Caco-2 (cell line): ENCODE results near the gene TOMM40. TPM values are rescaled to one million over a fixed set of nuclear protein-coding genes. Genes with fewer than 3 reads are reported as not detected.
A peak's percentile ranks its signal among the peaks of the same experiment; 100 is the strongest.

ENCODE experiments used
- BruUV-seq: library from RNA; stranded (reverse); fragments of 400-500 nt; replicated peaks from 2 replicates; lab custom pipeline; 2021; lab: Mats Ljungman, UMichigan
- CTCF ChIA-PET: fragments of 300-600 bp; sonication (Branson Sonifier 250); formaldehyde crosslinking; loops from one replicate; lab custom pipeline; 2022; ENCODE audit warnings: antibody characterized with exemption; lab: Charles Lee
- POLR2A ChIA-PET: fragments of 300-600 bp; sonication (Branson Sonifier 250); formaldehyde crosslinking; loops from one replicate; lab custom pipeline; 2022; ENCODE audit warnings: antibody characterized with exemption; lab: Charles Lee
- DNase-seq, 2 experiments: peaks; one replicate each; pipeline versions ENCODE4 v3.0.0 to v3.0.0-alpha.2; 2020 to 2022
- H3K27me3 ChIP-seq: replicated peaks from 2 replicates; pipeline ENCODE4 v1.6.0; 2011; ENCODE audit warnings: low read length; ENCODE audit not compliant: control insufficient read depth, insufficient read depth
- H3K36me3 ChIP-seq: 2 replicates; pipeline ENCODE4 v1.5.1; 2011; ENCODE audit warnings: low read length; ENCODE audit not compliant: control insufficient read depth, insufficient read depth
- H3K4me1 ChIP-seq: fragments of 250-450 bp; sonication (Bioruptor Pico); 2 replicates; pipeline ENCODE4 v1.5.1; 2020; ENCODE audit warnings: mild to moderate bottlenecking
- H3K4me3 ChIP-seq: 2 replicates; pipeline ENCODE4 v1.5.1; 2011; ENCODE audit warnings: low read depth, mild to moderate bottlenecking, control low read depth, low read length
- H3K9me3 ChIP-seq: fragments of 250-450 bp; sonication (Bioruptor Pico); 2 replicates; pipeline ENCODE4 v1.5.1; 2020; ENCODE audit warnings: mild to moderate bottlenecking, moderate library complexity
- H3K27ac Mint-ChIP-seq: one replicate; pipeline ENCODE4 v1.8.0; 2022; ENCODE audit warnings: mixed read lengths; ENCODE audit not compliant: unreplicated experiment
- H3K27me3 Mint-ChIP-seq: one replicate; pipeline ENCODE4 v1.8.0; 2022; ENCODE audit warnings: mixed read lengths; ENCODE audit not compliant: insufficient read depth, unreplicated experiment
- H3K36me3 Mint-ChIP-seq: one replicate; pipeline ENCODE4 v1.8.0; 2022; ENCODE audit warnings: mild to moderate bottlenecking, mixed read lengths; ENCODE audit not compliant: insufficient read depth, unreplicated experiment
- H3K4me1 Mint-ChIP-seq: one replicate; pipeline ENCODE4 v1.8.0; 2022; ENCODE audit warnings: low read depth, mixed read lengths; ENCODE audit not compliant: unreplicated experiment
- H3K4me3 Mint-ChIP-seq: one replicate; pipeline ENCODE4 v1.8.0; 2022; ENCODE audit warnings: mild to moderate bottlenecking, moderate library complexity, mixed read lengths; ENCODE audit not compliant: unreplicated experiment
- H3K9me3 Mint-ChIP-seq: one replicate; pipeline ENCODE4 v1.8.0; 2022; ENCODE audit warnings: mixed read lengths; ENCODE audit not compliant: unreplicated experiment
- intact Hi-C: fragments of 100-400 bp; cut with micrococcal nuclease; formaldehyde crosslinking; loops from one replicate; pipeline ENCODE4 v1.10.0; 2022; ENCODE audit not compliant: unreplicated experiment
- total RNA-seq: library from RNA; stranded (reverse); gene quantifications from 2 replicates; pipeline ENCODE4 v1.2.3, GENCODE V29; 2022
- TF ChIP-seq, protein P1 (sequence below), 2 experiments: fragments of 200-600 bp in 1 of 2; IDR thresholded peaks; 1 replicate in 1 of 2; 2 replicates in 1 of 2; pipeline versions ENCODE4 v1.5.1 to v1.8.0; 2011 to 2022; ENCODE audit warnings: antibody characterized with exemption in 1 of 2, control low read depth in 1 of 2, inconsistent platforms in 1 of 2, low read depth in 1 of 2, low read length in 1 of 2, mild to moderate bottlenecking in 1 of 2, moderate library complexity in 1 of 2; ENCODE audit not compliant: insufficient read depth in 1 of 2, severe bottlenecking in 1 of 2, unreplicated experiment in 1 of 2

Gene TOMM40
- total RNA-seq, 1 experiment from 2014 or later: 205 TPM

DNA sequence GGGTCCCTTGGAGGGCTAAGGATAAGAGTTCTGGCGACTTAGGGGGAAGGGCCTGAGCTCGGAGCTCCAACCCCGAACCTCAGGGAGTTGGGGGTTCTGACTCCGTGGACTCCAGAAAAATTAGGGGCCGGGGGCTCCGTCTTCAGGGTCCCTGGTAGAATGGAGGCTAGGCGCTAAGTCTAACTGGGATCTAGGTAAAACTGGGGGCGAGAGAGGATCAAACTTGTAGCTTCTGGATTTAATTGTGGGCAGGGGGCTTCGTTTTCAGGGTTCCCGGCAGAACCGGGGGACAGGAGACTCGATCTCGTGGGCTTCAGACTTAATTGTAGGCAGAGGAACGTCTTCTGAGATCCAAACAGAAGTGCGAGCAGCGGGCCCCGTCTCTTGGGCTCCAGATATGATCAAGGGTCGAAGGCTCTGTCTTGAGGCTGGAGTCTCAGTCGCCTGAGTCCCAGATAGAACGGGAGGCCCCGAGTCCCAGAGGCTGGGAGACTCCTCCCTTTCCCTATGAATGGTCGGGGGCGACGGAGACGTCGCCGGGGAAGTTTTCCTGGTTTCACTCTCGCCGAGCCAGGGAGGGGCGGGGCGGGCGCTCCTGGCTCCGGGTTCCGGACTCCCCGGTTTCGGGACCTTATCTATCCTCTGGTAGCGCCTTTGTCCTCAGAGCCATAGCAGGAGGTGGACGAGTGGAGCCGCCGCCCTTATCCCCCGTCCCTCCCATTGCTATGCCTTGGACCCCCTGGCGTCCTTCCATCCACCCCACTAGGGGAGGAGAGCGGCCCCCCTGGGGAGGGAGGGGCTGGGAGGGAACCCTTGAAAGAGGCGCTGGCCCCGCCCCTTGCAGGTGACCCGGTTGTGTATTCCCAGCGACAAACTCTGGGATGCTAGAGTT lies 43.7 kb upstream of the TOMM40 start:
- POLR2A ChIA-PET: interaction anchor here (0.5 to 2.0 kb wide), 8 partner anchors 35 to 830 kb away, joined by 3 to 30 read pairs (median 8); partner anchors contain the start of genes BCAM, CBLC and TOMM40
- Mint-ChIP-seq H3K36me3 (peaks cover 58% of the 10 kb centered on the region), H3K9me3 (no peaks in the 10 kb centered on the region), H3K27ac (peak overlapping the region; percentile 98), H3K4me3 (peak overlapping the region; percentile 76), H3K27me3 (no peaks in the 10 kb centered on the region), H3K4me1 (peaks cover 40% of the 10 kb centered on the region)
- intact Hi-C loops: loop anchor here (5.0 to 10.0 kb wide), 2 partner anchors 105 to 153 kb away; partner anchors contain the start of gene CEACAM16
- Histone ChIP-seq H3K9me3 (no peaks in the 10 kb centered on the region), H3K27me3 (no peaks in the 10 kb centered on the region), H3K4me3 (peak overlapping the region; percentile 72), H3K4me1 (peaks cover 35% of the 10 kb centered on the region), H3K36me3 (peaks cover 4% of the 10 kb centered on the region; the same call in 1 of the 2 replicates)
- TF ChIP-seq, protein P1, sequence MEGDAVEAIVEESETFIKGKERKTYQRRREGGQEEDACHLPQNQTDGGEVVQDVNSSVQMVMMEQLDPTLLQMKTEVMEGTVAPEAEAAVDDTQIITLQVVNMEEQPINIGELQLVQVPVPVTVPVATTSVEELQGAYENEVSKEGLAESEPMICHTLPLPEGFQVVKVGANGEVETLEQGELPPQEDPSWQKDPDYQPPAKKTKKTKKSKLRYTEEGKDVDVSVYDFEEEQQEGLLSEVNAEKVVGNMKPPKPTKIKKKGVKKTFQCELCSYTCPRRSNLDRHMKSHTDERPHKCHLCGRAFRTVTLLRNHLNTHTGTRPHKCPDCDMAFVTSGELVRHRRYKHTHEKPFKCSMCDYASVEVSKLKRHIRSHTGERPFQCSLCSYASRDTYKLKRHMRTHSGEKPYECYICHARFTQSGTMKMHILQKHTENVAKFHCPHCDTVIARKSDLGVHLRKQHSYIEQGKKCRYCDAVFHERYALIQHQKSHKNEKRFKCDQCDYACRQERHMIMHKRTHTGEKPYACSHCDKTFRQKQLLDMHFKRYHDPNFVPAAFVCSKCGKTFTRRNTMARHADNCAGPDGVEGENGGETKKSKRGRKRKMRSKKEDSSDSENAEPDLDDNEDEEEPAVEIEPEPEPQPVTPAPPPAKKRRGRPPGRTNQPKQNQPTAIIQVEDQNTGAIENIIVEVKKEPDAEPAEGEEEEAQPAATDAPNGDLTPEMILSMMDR (IDR thresholded peaks at IDR 0.05; ENCODE audit: insufficient read depth in 1 of 2, low read depth in 1 of 2, low read length in 1 of 2, severe bottlenecking in 1 of 2, unreplicated experiment in 1 of 2): no peak
- CTCF ChIA-PET: interaction anchor here (0.6 kb wide), 1 partner anchor 863 kb away, joined by 6 read pairs; no protein-coding TSS in a partner anchor
- peak; percentile 90 to 92 for DNase-seq
- BruUV-seq: TSS peak; percentile 96

DNA sequence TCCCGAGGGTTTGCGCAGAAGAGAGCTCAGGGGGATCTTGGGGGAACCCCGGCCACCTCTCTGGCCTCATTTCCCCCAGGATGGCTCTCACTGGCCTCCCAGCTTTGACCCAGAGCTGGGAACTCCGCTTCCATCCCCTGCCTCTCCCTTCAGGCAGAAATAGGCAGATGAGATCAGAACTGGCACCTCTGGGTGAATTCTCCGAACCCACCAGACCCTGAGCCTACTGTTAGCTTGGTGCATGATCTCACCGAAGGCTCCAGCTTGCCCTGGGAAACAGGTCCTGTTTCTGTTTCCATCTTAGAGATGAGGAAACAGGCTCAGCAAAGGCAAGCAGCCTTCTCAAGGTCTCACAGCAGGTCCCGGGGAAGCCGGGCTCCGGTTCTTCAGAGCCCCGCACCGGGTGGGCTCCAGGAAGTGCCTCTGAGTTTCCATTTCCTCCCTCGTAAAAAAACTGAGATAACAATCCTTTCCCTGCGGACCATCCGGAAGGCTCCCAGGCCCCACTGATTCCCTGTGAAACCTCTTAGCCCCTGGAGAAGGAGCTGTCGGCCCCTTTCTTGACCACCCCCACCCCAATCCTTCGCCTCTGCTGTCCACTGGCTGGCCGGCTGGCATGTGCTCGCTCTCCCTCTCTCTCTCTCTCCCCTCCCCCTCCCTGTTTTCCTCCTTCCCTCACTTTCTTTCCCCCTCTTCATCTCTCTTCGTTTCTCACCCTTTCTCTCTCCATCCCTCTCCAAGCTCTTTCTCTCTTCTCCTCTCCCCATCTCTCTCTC lies 42.8 kb upstream of the TOMM40 start:
- H3K27ac Mint-ChIP-seq: peak overlapping the region; percentile 98
- H3K36me3 Mint-ChIP-seq: peaks cover 64% of the 10 kb centered on the region
- no peaks in the 10 kb centered on the region for H3K9me3 Mint-ChIP-seq
- intact Hi-C loops: loop anchor here (5.0 to 10.0 kb wide), 2 partner anchors 104 to 153 kb away; partner anchors contain the start of gene CEACAM16
- peak overlapping the region; percentile 72 for H3K4me3 ChIP-seq
- peaks cover 40% of the 10 kb centered on the region for H3K4me1 Mint-ChIP-seq
- DNase-seq: no peak
- H3K4me1 ChIP-seq: peaks cover 35% of the 10 kb centered on the region
- peak overlapping the region; percentile 76 for H3K4me3 Mint-ChIP-seq
- peaks cover 4% of the 10 kb centered on the region; the same call in 1 of the 2 replicates for H3K36me3 ChIP-seq
- BruUV-seq: no TSS peak
- no peaks in the 10 kb centered on the region for H3K27me3 ChIP-seq
- H3K27me3 Mint-ChIP-seq: no peaks in the 10 kb centered on the region
- TF ChIP-seq, protein P1 (IDR thresholded peaks at IDR 0.05; ENCODE audit: insufficient read depth in 1 of 2, low read depth in 1 of 2, low read length in 1 of 2, severe bottlenecking in 1 of 2, unreplicated experiment in 1 of 2): no peak
- no peaks in the 10 kb centered on the region for H3K9me3 ChIP-seq
- CTCF ChIA-PET: interaction anchor here (0.7 kb wide), 1 partner anchor 36 kb away, joined by 3 read pairs; no protein-coding TSS in a partner anchor
- POLR2A ChIA-PET: interaction anchor here (0.7 to 2.0 kb wide), 3 partner anchors 36 to 829 kb away, joined by 6 to 7 read pairs (median 7); partner anchors contain the start of gene TOMM40
